Measurements from ENCODE around the gene MRPL3. TPM values are rescaled to one million over a fixed set of nuclear protein-coding genes. Genes with fewer than 3 reads are reported as not detected.

MRPL3 gene
- total and polyA plus RNA-seq, 10 of the 15 experiments (the other 5 are each of a cell fraction or from before 2014, with no cell fraction given) = 91.6 to 307 (median 198) TPM

- TF ChIP-seq E4F1 (IDR thresholded peaks at IDR 0.05; ENCODE audit: borderline replicate concordance, partially characterized antibody) (no peak), TCF3 (IDR thresholded peaks at IDR 0.05; ENCODE audit: borderline replicate concordance, insufficient read depth, low read depth, low read length) (no peak), EGR1 (IDR thresholded peaks at IDR 0.05; ENCODE audit: borderline replicate concordance in 1 of 2, low read depth in 2 of 2, low read length in 2 of 2) (no peak), SP1 (IDR thresholded peaks at IDR 0.05; ENCODE audit: low read depth, low read length) (no peak), BMI1 (IDR thresholded peaks at IDR 0.05; ENCODE audit: borderline replicate concordance) (no peak), PKNOX1 (IDR thresholded peaks at IDR 0.05) (no peak), BRCA1 (IDR thresholded peaks at IDR 0.05; ENCODE audit: low read depth, low read length) (no peak), EZH2 (IDR thresholded peaks at IDR 0.05; ENCODE audit: borderline replicate concordance, control insufficient read depth, low read depth, low read length) (no peak), PRDM15 (CRISPR knock-in tag; IDR thresholded peaks at IDR 0.05) (no peak), ETV6 (conservative IDR thresholded peaks at IDR 0.05 in 1 of 2, IDR thresholded peaks at IDR 0.05 in 1 of 2; ENCODE audit: borderline replicate concordance in 1 of 2, low read depth in 1 of 2) (no peak), PAX8 (IDR thresholded peaks at IDR 0.05) (no peak), YY1 (IDR thresholded peaks at IDR 0.05; ENCODE audit: low read depth, low read length) (no peak)
- TF ChIP-seq, protein P1, sequence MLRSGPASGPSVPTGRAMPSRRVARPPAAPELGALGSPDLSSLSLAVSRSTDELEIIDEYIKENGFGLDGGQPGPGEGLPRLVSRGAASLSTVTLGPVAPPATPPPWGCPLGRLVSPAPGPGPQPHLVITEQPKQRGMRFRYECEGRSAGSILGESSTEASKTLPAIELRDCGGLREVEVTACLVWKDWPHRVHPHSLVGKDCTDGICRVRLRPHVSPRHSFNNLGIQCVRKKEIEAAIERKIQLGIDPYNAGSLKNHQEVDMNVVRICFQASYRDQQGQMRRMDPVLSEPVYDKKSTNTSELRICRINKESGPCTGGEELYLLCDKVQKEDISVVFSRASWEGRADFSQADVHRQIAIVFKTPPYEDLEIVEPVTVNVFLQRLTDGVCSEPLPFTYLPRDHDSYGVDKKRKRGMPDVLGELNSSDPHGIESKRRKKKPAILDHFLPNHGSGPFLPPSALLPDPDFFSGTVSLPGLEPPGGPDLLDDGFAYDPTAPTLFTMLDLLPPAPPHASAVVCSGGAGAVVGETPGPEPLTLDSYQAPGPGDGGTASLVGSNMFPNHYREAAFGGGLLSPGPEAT (IDR thresholded peaks at IDR 0.05; ENCODE audit: low read depth) = no peak
Observed at GRCh38 chr3:131480116-131480515, 22.7 kb downstream of the MRPL3 start (continued).

Data from GM12878 (cell line).